K562 (cell line): ENCODE measurements around the gene METAP1. TPM values are rescaled to one million over a fixed set of nuclear protein-coding genes. Genes with fewer than 3 reads are reported as not detected.

Source experiments
- ATAC-seq: fragments of 200-7000 bp; cut with Tn5 transposase; 3 replicates; pipeline ENCODE4 v1.9.1; 2020; ENCODE audit warnings: moderate library complexity
- BruUV-seq: library from RNA; stranded (reverse); fragments of 400-500 nt; replicated peaks from 2 replicates; lab custom pipeline; 2021; lab: Mats Ljungman, UMichigan
- CTCF ChIA-PET: fragments of 300-600 bp; formaldehyde crosslinking; extraction: SDS; loops from one replicate; lab custom pipeline; 2021; ENCODE audit warnings: low intra/inter-chr PET ratio; lab: Yijun Ruan, JAX
- POLR2A ChIA-PET: fragments of 300-600, 350-650 bp; sonication (Branson Sonifier 250); formaldehyde crosslinking; extraction: SDS; loops from one replicate; lab custom pipeline; 2021; ENCODE audit warnings: antibody characterized with exemption, inconsistent platforms; lab: Yijun Ruan, JAX
- DNase-seq, 4 experiments: peaks; one replicate each; pipeline versions ENCODE4 v3.0.0 to v3.0.0-alpha.2; 2011 to 2018; ENCODE audit warnings: low spot score in 3 of 4, mixed read lengths in 3 of 4; ENCODE audit errors: extremely low read depth in 1 of 4
- FAIRE-seq: peaks from 2 replicates; lab custom pipeline; 2011; peaks lifted over from hg19 to GRCh38; lab: Jason Lieb, UNC
- H2AFZ ChIP-seq: 2 replicates; pipeline ENCODE4 v1.6.0; 2011; ENCODE audit warnings: low read depth, low read length, control low read depth, inconsistent platforms
- H3K27ac ChIP-seq: fragments of 200-600 bp; 3 replicates; pipeline ENCODE4 v1.8.0; 2011; ENCODE audit warnings: low read depth, mild to moderate bottlenecking, control low read depth, inconsistent platforms, low read length, moderate library complexity, mixed read lengths; ENCODE audit errors: extremely low read depth
- H3K27me3 ChIP-seq, 2 experiments: fragments of 300-600 bp in 1 of 2; 2 replicates in 1 of 2; 3 replicates in 1 of 2; pipeline versions ENCODE4 v1.6.0 to v1.8.0; 2011; ENCODE audit warnings: inconsistent platforms in 2 of 2, low read length in 2 of 2, mild to moderate bottlenecking in 1 of 2, mixed read lengths in 1 of 2, moderate library complexity in 1 of 2; ENCODE audit not compliant: control insufficient read depth in 2 of 2, insufficient read depth in 2 of 2
- H3K36me3 ChIP-seq: fragments of 300-600 bp; 3 replicates; pipeline ENCODE4 v1.8.0; 2011; ENCODE audit warnings: mild to moderate bottlenecking, low read length, inconsistent platforms; ENCODE audit not compliant: control insufficient read depth, insufficient read depth
- H3K4me1 ChIP-seq, 2 experiments: fragments of 200-600 bp in 1 of 2; replicated peaks in 1 of 2; 2 replicates in 1 of 2; 3 replicates in 1 of 2; pipeline versions ENCODE4 v1.5.1 to v1.8.0; 2011; ENCODE audit warnings: inconsistent platforms in 2 of 2, low read length in 2 of 2, mild to moderate bottlenecking in 1 of 2, mixed read lengths in 1 of 2, moderate library complexity in 1 of 2; ENCODE audit not compliant: control insufficient read depth in 2 of 2, insufficient read depth in 2 of 2
- H3K4me2 ChIP-seq: 2 replicates; pipeline ENCODE4 v1.6.1; 2011; ENCODE audit warnings: low read length, control low read depth, inconsistent platforms, mixed read lengths; ENCODE audit not compliant: insufficient read depth
- H3K4me3 ChIP-seq: fragments of 200-600 bp; sonication (generic), shearing (Covaris generic); 2 replicates; pipeline ENCODE4 v1.5.1; 2016; ENCODE audit warnings: control low read depth, inconsistent platforms
- H3K79me2 ChIP-seq: fragments of 200-600 bp; 3 replicates; pipeline ENCODE4 v1.8.0; 2011; ENCODE audit warnings: low read length, inconsistent platforms; ENCODE audit not compliant: control insufficient read depth, insufficient read depth
- H3K9ac ChIP-seq, 2 experiments: 2 replicates each; pipeline versions ENCODE4 v1.6.0 to v1.6.1; 2011; ENCODE audit warnings: low read depth in 2 of 2, low read length in 2 of 2, control low read depth in 1 of 2, inconsistent platforms in 1 of 2, mild to moderate bottlenecking in 1 of 2, mixed read lengths in 1 of 2; ENCODE audit not compliant: insufficient read depth in 1 of 2
- H3K9me1 ChIP-seq: one replicate; pipeline ENCODE4 v1.6.0; 2011; ENCODE audit warnings: inconsistent platforms, mild to moderate bottlenecking, low read length, moderate library complexity; ENCODE audit not compliant: control insufficient read depth, insufficient read depth
- H3K9me3 ChIP-seq: replicated peaks from 2 replicates; pipeline ENCODE4 v1.5.1; 2011; ENCODE audit warnings: low read depth, low read length, inconsistent platforms; ENCODE audit not compliant: control insufficient read depth, insufficient read depth
- H4K20me1 ChIP-seq: replicated peaks from 2 replicates; pipeline ENCODE4 v1.6.1; 2011; ENCODE audit warnings: low read length, inconsistent platforms, mixed read lengths; ENCODE audit not compliant: control insufficient read depth, insufficient read depth
- ETV5 ChIP-seq: sonication (generic); formaldehyde crosslinking; IDR thresholded peaks from 2 replicates; pipeline ENCODE4 v1.4.0; 2020; ENCODE audit warnings: low read depth, mild to moderate bottlenecking, missing genetic modification reagents
- HINFP ChIP-seq: fragments of 450-650 bp; conservative IDR thresholded peaks from 2 replicates; pipeline ENCODE4 v1.6.1; 2016; ENCODE audit warnings: missing genetic modification characterization, low read depth, mild to moderate bottlenecking, control low read depth, missing compliant biosample characterization
- L3MBTL2 ChIP-seq: fragments of 450-650 bp; IDR thresholded peaks from 2 replicates; pipeline ENCODE4 v1.6.1; 2016; ENCODE audit warnings: mild to moderate bottlenecking, moderate library complexity
- LCOR ChIP-seq: sonication (generic); formaldehyde crosslinking; IDR thresholded peaks from 2 replicates; pipeline ENCODE4 v1.8.0; 2022; ENCODE audit warnings: mild to moderate bottlenecking, missing genetic modification reagents
- SRSF1 ChIP-seq: fragments of 200-400 bp; formaldehyde crosslinking; IDR thresholded peaks from 2 replicates; pipeline ENCODE4 v1.6.1; 2017; ENCODE audit warnings: mild to moderate bottlenecking, low read depth, low read length, moderate library complexity
- STAT5A ChIP-seq: IDR thresholded peaks from 2 replicates; pipeline ENCODE4 v1.6.1; 2012; ENCODE audit warnings: low read length, inconsistent platforms, borderline replicate concordance
- TAL1 ChIP-seq: fragments of 450-650 bp; IDR thresholded peaks from 2 replicates; pipeline ENCODE4 v1.6.1; 2016; ENCODE audit warnings: mild to moderate bottlenecking
- ZNF589 ChIP-seq: fragments of 200-800 bp; sonication (Bioruptor generic); IDR thresholded peaks from 2 replicates; pipeline ENCODE4 v1.6.1; 2016; ENCODE audit warnings: low read depth, missing genetic modification characterization, missing compliant biosample characterization
- WGBS: fragments of 100-300 bp; shearing (Covaris generic); methylation state at CpG from one replicate; pipeline ENCODE4 v1.1.6; 2016; ENCODE audit warnings: low coverage, mixed read lengths; ENCODE audit not compliant: insufficient coverage; ENCODE audit errors: missing lambda C conversion rate; 5-methylcytosine and 5-hydroxymethylcytosine counted together
- in situ Hi-C: fragments of 300-500 bp; cut with MboI; formaldehyde crosslinking; loops from 4 replicates; pipeline ENCODE4 v1.15.0; 2018; ENCODE audit warnings: inconsistent platforms, mixed read lengths
- intact Hi-C: fragments of 100-400 bp; cut with micrococcal nuclease; formaldehyde crosslinking; loops from 2 replicates; pipeline ENCODE4 v1.14.2; 2022
- polyA plus RNA-seq, 8 experiments: library from polyadenylated mRNA; depleted of rRNA in 4 of 8; stranded (reverse) in 5 of 8; unstranded in 3 of 8; fragments of >200 nt; fragmentation: Nextera tagmentation in 2 of 8; fragmentation: Illumina TruSeq in 1 of 8; extraction: Ambion mirVana in 2 of 8; extraction: Trizol in 1 of 8; gene quantifications; 2 replicates each; pipeline versions ENCODE4 v1.2.1 to v1.2.3, GENCODE V29; 2011 to 2014; ENCODE audit warnings: inconsistent platforms in 1 of 8, missing spikeins in 1 of 8
- total RNA-seq, 7 experiments: library from RNA; depleted of rRNA in 6 of 7; stranded (reverse); fragments of >200 nt in 6 of 7; fragmentation: Illumina TruSeq in 2 of 7; extraction: Trizol in 2 of 7; gene quantifications; 2 replicates each; pipeline versions ENCODE4 v1.2.1 to v1.2.3, GENCODE V29; 2011 to 2021; ENCODE audit warnings: low replicate concordance in 1 of 7

The METAP1 gene
- total and polyA plus RNA-seq, 9 of the 15 experiments (the other 6 are each of a cell fraction or from before 2014, with no cell fraction given): 31.4 to 77.6 (median 59.5) TPM

DNA sequence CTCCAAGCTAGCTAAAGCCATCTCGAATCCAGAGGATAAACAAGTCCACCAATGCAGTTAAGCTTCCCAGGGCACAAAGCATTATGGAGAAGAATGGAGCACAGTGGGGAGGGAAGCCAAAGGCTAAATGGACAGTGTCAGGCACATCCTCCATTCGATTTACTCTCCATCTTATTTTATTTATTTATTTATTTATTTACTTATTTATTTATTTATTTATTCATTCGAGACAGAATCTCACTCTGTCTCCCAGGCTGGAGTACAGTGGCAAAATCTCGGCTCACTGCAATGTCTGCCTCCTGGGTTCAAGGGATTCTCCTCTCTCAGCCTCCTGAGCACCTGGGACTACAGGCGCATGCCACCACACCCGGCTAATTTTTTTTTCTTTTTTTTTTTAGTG is 40.3 kb upstream of the METAP1 start:
- H3K4me2 ChIP-seq: no peak overlapping the region
- TF ChIP-seq ZNF589 (CRISPR knock-in tag): no peak
- no peak for TF ChIP-seq LCOR (CRISPR knock-in tag)
- TF ChIP-seq SRSF1: no peak
- no peak for TF ChIP-seq TAL1
- TF ChIP-seq ETV5 (CRISPR knock-in tag): no peak
- TF ChIP-seq L3MBTL2: no peak
- no peak for TF ChIP-seq STAT5A
- no peak for TF ChIP-seq HINFP (tag)
- no peak overlapping the region for H3K9ac ChIP-seq
- H2AFZ ChIP-seq: no peak overlapping the region
- H3K27ac ChIP-seq: no peak overlapping the region
- CTCF ChIA-PET: no interaction called here
- no peak overlapping the region for H3K4me3 ChIP-seq
- no peaks in the 10 kb centered on the region; a peak in 2 of 5 replicates for H3K4me1 ChIP-seq
- H4K20me1 ChIP-seq: no peaks in the 10 kb centered on the region
- no peak for DNase-seq
- H3K79me2 ChIP-seq: no peaks in the 10 kb centered on the region
- H3K27me3 ChIP-seq: no peaks in the 10 kb centered on the region
- POLR2A ChIA-PET: interaction anchor here (1.1 kb wide), 1 partner anchor 8 kb away, joined by 4 read pairs; no protein-coding TSS in a partner anchor
- no peaks in the 10 kb centered on the region for H3K36me3 ChIP-seq
- in situ Hi-C loops: no loop called here
- intact Hi-C loops: no loop called here
- ATAC-seq: no peak
- 22% methylated on average over 5 of the region's 6 CpGs for WGBS
- BruUV-seq: no TSS peak
- H3K9me3 ChIP-seq: no peaks in the 10 kb centered on the region
- FAIRE-seq: no peak
- no peaks in the 10 kb centered on the region for H3K9me1 ChIP-seq
